NCI-H1417 treated with DMSO at 0.1 percent for 48 hours (cell line): Measurements from ENCODE around the gene NUTM2G.
"Not testable (repeated sequence)": the region's sequence is repeated elsewhere in the genome, so short reads cannot be mapped to it uniquely, and the experiment has no call there.

Source experiments
- DNase-seq: peaks from one replicate; lab custom pipeline; 2025; lab: John Stamatoyannopoulos, UW

NUTM2G gene

GRCh38 chr9:96949346-96949745 lies 20.7 kb downstream of the NUTM2G start:
- DNase-seq: not testable (repeated sequence)

- not testable (repeated sequence) for DNase-seq
These were observed 21.9 kb downstream of the NUTM2G start for GRCh38 chr9:96950539-96950938.

- DNase-seq: not testable (repeated sequence)
These were observed 38.9 kb downstream of the NUTM2G start for GRCh38 chr9:96967591-96967990.

- DNase-seq: not testable (repeated sequence)
These were observed 43.9 kb downstream of the NUTM2G start for GRCh38 chr9:96972552-96972951.

GRCh38 chr9:96974037-96974436 lies 45.4 kb downstream of the NUTM2G start:
- not testable (repeated sequence) for DNase-seq

- not testable (repeated sequence) for DNase-seq
These were observed 55.0 kb downstream of the NUTM2G start for GRCh38 chr9:96983496-96984122.

- DNase-seq: not testable (repeated sequence)
These were observed 55.5 kb downstream of the NUTM2G start for GRCh38 chr9:96984139-96984538.

- not testable (repeated sequence) for DNase-seq
These were observed 56.2 kb downstream of the NUTM2G start for GRCh38 chr9:96984887-96985286.
